Astrocyte of the cerebellum (primary cell): ENCODE measurements around the gene BAMBI.

Source experiments
- DNase-seq: peaks from one replicate; pipeline ENCODE4 v3.0.0-alpha.2; 2011; ENCODE audit warnings: low read depth
- H3K4me3 ChIP-seq: 2 replicates; pipeline ENCODE4 v1.5.1; 2011; ENCODE audit warnings: mild to moderate bottlenecking, low read depth, low read length, moderate library complexity
- in situ Hi-C: cut with HindIII; loops from 2 replicates; pipeline ENCODE4 v1.10.0; 2017; ENCODE audit warnings: low sequenced_read_pairs
- TF ChIP-seq, protein P1 (sequence below): IDR thresholded peaks from 2 replicates; pipeline ENCODE4 v1.5.1; 2012; ENCODE audit warnings: low read length, low read depth, moderate library complexity, mild to moderate bottlenecking; ENCODE audit errors: missing control alignments

The BAMBI gene

DNA sequence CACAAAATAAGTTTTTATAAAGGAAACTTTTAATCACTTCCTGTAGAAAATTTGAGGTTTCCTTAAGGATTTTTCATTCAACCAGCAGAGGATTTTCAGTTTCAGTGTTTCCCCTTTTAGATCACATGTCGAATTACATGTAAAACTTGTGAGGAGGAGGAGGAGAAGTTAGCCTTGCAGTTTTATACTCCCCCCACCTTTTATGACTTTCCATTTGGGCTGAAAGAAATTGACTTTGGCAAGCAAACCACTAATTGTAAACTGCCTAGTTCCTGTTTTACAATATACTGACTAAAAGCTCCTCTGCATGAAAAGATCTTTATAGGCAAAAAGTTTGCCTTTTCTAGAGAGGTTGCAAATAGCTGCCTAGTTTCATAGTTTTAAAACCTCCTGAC lies 3.0 kb downstream of the BAMBI start:
- no peak for DNase-seq
- in situ Hi-C loops, result loop anchor here (25.0 kb wide), 1 partner anchor 632 kb away; no protein-coding TSS in a partner anchor
- TF ChIP-seq, protein P1, sequence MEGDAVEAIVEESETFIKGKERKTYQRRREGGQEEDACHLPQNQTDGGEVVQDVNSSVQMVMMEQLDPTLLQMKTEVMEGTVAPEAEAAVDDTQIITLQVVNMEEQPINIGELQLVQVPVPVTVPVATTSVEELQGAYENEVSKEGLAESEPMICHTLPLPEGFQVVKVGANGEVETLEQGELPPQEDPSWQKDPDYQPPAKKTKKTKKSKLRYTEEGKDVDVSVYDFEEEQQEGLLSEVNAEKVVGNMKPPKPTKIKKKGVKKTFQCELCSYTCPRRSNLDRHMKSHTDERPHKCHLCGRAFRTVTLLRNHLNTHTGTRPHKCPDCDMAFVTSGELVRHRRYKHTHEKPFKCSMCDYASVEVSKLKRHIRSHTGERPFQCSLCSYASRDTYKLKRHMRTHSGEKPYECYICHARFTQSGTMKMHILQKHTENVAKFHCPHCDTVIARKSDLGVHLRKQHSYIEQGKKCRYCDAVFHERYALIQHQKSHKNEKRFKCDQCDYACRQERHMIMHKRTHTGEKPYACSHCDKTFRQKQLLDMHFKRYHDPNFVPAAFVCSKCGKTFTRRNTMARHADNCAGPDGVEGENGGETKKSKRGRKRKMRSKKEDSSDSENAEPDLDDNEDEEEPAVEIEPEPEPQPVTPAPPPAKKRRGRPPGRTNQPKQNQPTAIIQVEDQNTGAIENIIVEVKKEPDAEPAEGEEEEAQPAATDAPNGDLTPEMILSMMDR, result no peak
- peak overlapping the region; percentile 77 for H3K4me3 ChIP-seq

DNA sequence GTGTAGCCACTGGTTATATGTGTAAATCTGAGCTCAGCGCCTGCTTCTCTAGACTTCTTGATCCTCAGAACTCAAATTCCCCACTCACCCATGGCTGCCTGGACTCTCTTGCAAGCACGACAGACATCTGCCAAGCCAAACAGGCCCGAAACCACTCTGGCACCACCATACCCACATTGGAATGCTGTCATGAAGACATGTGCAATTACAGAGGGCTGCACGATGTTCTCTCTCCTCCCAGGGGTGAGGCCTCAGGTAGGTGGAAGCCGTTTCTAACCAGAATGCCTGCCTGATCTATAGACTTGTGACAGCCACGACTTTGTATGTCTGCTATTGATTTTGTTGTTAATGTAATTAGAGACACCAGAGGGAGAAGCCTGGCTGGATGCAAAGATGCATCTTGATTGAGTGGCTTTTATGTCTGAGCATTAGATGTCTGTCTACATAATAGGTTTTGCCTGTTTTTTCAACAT lies 4.0 kb downstream of the BAMBI start:
- TF ChIP-seq, protein P1, result no peak
- DNase-seq, result no peak
- in situ Hi-C loops, result loop anchor here (25.0 kb wide), 1 partner anchor 631 kb away; no protein-coding TSS in a partner anchor
- H3K4me3 ChIP-seq, result no peak overlapping the region

DNA sequence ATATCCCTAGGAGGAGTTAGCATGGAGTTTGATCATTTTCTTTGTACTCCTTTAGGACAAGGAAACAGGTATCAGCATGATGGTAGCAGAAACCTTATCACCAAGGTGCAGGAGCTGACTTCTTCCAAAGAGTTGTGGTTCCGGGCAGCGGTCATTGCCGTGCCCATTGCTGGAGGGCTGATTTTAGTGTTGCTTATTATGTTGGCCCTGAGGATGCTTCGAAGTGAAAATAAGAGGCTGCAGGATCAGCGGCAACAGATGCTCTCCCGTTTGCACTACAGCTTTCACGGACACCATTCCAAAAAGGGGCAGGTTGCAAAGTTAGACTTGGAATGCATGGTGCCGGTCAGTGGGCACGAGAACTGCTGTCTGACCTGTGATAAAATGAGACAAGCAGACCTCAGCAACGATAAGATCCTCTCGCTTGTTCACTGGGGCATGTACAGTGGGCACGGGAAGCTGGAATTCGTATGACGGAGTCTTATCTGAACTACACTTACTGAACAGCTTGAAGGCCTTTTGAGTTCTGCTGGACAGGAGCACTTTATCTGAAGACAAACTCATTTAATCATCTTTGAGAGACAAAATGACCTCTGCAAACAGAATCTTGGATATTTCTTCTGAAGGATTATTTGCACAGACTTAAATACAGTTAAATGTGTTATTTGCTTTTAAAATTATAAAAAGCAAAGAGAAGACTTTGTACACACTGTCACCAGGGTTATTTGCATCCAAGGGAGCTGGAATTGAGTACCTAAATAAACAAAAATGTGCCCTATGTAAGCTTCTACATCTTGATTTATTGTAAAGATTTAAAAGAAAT lies 4.8 kb downstream of the BAMBI start:
- in situ Hi-C loops, result loop anchor here (25.0 kb wide), 1 partner anchor 630 kb away; no protein-coding TSS in a partner anchor
- DNase-seq, result no peak
- TF ChIP-seq, protein P1, result no peak
- no peak overlapping the region for H3K4me3 ChIP-seq

DNA sequence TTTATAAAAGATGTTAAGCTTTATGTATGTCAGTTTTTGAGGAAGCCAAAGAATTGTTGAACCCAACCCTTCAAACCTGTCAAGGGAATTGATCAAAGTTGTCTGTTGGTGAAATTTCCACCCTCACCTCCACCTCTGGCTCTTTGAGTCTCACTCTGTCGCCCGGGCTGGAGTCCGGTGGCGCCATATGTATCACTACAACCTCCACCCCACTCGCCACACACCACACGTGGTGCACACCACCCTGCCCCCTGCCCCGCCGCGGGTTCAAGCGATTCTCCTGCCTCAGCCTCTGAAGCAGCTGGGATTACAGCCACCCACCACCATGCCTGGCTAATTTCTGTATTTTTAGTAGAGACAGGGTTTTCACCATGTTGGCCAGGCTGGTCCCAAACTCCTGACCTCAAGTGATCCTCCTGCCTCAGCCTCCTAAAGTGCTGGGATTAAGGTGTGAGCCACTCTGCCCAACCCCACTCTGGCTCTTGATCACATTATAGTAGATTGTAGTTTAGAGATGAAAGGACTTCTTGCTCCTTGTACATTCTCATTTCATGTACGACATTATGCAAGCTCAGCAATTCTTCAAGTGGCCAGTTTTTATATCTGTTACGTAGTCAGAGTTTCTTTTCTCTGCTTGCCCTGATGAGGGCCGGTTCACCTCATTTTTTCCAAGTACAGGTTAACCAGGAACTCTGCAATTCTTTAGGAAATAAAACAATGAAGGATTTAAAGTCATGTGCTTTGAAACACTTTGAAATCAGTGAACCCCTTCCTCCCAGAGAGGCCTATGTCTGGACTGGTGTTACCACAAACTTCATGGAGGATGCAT lies 7.0 kb downstream of the BAMBI start:
- DNase-seq, result no peak
- in situ Hi-C loops, result loop anchor here (25.0 kb wide), 1 partner anchor 628 kb away; no protein-coding TSS in a partner anchor
- no peak overlapping the region for H3K4me3 ChIP-seq
- TF ChIP-seq, protein P1, result no peak

DNA sequence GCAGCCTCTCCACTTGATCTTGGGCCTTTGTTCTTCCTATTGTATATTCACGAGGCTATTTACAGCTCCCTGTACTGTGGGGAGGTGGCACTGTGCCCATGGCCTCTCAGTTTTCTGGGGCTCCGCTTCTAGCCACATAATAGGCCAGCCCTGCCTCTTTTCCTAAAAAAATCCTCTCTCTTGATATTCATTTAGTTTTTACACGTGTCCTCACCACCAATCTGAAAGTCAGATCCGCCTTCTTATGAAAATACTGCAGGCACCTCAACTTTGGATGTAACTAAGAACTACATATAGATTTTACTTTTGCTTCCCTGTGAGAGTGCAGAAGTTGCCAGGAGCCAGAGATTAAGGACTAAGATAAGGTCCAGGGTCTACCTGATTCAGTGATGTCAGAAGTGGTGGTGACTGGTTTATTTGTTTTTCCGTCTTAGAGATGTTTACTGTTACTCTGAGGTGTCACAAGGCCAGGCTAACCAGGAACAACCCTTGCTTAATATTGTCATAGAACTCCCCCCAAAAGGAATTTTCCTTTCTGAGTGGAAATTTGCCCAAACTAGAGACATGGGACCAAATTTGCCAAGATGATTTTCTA lies 7.8 kb downstream of the BAMBI start:
- in situ Hi-C loops, result loop anchor here (25.0 kb wide), 1 partner anchor 627 kb away; no protein-coding TSS in a partner anchor
- no peak for DNase-seq
- TF ChIP-seq, protein P1, result no peak
- H3K4me3 ChIP-seq, result no peak overlapping the region

DNA sequence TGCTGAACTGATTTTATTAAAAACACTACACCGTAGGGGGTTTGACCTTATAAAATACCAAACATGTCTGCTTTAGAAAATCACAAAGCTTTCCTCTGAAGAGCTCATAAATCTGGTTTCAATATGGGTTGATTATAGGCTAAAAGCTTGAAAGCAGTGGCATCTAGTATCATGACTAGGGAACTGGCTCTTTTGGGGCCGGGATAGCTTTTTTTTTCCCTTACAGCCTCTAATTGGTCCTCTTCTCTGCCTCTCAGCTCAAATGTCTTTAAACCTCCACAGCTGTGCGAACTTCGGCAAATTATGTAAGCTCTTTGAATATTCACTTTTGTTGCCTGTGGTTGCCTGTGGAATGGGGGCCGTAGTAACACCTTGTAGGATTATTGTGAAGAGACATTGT lies 8.4 kb downstream of the BAMBI start:
- in situ Hi-C loops, result loop anchor here (25.0 kb wide), 1 partner anchor 627 kb away; no protein-coding TSS in a partner anchor
- no peak for DNase-seq
- no peak overlapping the region for H3K4me3 ChIP-seq
- TF ChIP-seq, protein P1, result no peak
